B cell (primary cell): Measurements from ENCODE around the gene CCDC187. TPM values are rescaled to one million over a fixed set of nuclear protein-coding genes. Genes with fewer than 3 reads are reported as not detected.
A peak's percentile ranks its signal among the peaks of the same experiment; 100 is the strongest.

Source experiments
- ATAC-seq: fragments of 200-7000 bp; cut with Tn5 transposase; one replicate; pipeline ENCODE4 v1.10.0; 2021; ENCODE audit warnings: low read depth, mild to moderate bottlenecking, moderate number of reproducible peaks, moderate library complexity
- CTCF ChIA-PET: fragments of 350-600 bp; sonication (Branson Sonifier 250); formaldehyde crosslinking; loops from one replicate; lab custom pipeline; 2021; ENCODE audit warnings: antibody characterized with exemption, inconsistent platforms; lab: Charles Lee
- POLR2A ChIA-PET: fragments of 350-600 bp; sonication (Branson Sonifier 250); formaldehyde crosslinking; loops from one replicate; lab custom pipeline; 2021; ENCODE audit warnings: antibody characterized with exemption; lab: Charles Lee
- DNase-seq: peaks from one replicate; pipeline ENCODE4 v3.0.0; 2013
- H2AFZ ChIP-seq: 2 replicates; pipeline ENCODE4 v1.6.1; 2012; ENCODE audit warnings: mild to moderate bottlenecking, low read depth, low read length; ENCODE audit not compliant: insufficient read depth, poor library complexity, severe bottlenecking
- H3K27ac ChIP-seq, 2 donors: 1 replicate in 1 of 2; 2 replicates in 1 of 2; pipeline ENCODE4 v1.5.1; 2012 to 2013; ENCODE audit warnings: low read length in 2 of 2, mild to moderate bottlenecking in 2 of 2, moderate library complexity in 1 of 2
- H3K27me3 ChIP-seq, 4 experiments: fragments of 200-600 bp in 1 of 4; sonication (generic) in 1 of 4; replicated peaks in 1 of 4; 1 replicate in 2 of 4; 2 replicates in 2 of 4; pipeline versions ENCODE4 v1.6.1 to v1.7.0; 2013 to 2016; ENCODE audit warnings: low read length in 3 of 4, mild to moderate bottlenecking in 2 of 4, mixed read lengths in 1 of 4, moderate library complexity in 1 of 4; ENCODE audit not compliant: insufficient read depth in 4 of 4, control insufficient read depth in 3 of 4; ENCODE audit errors: control extremely low read depth in 1 of 4
- H3K36me3 ChIP-seq, 2 experiments: replicated peaks in 1 of 2; 1 replicate in 1 of 2; 2 replicates in 1 of 2; pipeline versions ENCODE4 v1.6.1 to v1.7.1; 2013; ENCODE audit warnings: low read length in 1 of 2; ENCODE audit not compliant: insufficient read depth in 2 of 2, control insufficient read depth in 1 of 2; ENCODE audit errors: control extremely low read depth in 1 of 2, extremely low read depth in 1 of 2
- H3K4me1 ChIP-seq, 2 donors: fragments of 200-600 bp in 1 of 2; sonication (generic) in 1 of 2; 1 replicate in 1 of 2; 2 replicates in 1 of 2; pipeline versions ENCODE4 v1.5.1 to v1.6.1; 2013 to 2017; ENCODE audit warnings: low read length in 2 of 2; ENCODE audit not compliant: control insufficient read depth in 2 of 2, insufficient read depth in 2 of 2
- H3K4me2 ChIP-seq: replicated peaks from 2 replicates; pipeline ENCODE3; 2012; ENCODE audit warnings: mild to moderate bottlenecking, low read depth, low read length; ENCODE audit not compliant: poor library complexity, severe bottlenecking
- H3K4me3 ChIP-seq, 5 experiments: fragments of 200-600 bp in 1 of 5; sonication (generic) in 1 of 5; 1 replicate in 3 of 5; 2 replicates in 2 of 5; pipeline versions ENCODE4 v1.5.1 to v1.7.0; 2011 to 2016; ENCODE audit warnings: low read length in 4 of 5, mild to moderate bottlenecking in 4 of 5, low read depth in 2 of 5, control low read depth in 1 of 5, moderate library complexity in 1 of 5; ENCODE audit not compliant: insufficient read depth in 1 of 5; ENCODE audit errors: control extremely low read depth in 1 of 5, extremely low read depth in 1 of 5
- H3K79me2 ChIP-seq: fragments of 200-600 bp; sonication (generic); one replicate; pipeline ENCODE4 v1.6.0; 2016; ENCODE audit warnings: low read length; ENCODE audit not compliant: control insufficient read depth, insufficient read depth
- H3K9ac ChIP-seq: fragments of 200-600 bp; sonication (generic); 2 replicates; pipeline ENCODE4 v1.6.1; 2017; ENCODE audit warnings: mild to moderate bottlenecking, low read length, moderate library complexity
- H3K9me3 ChIP-seq, 3 donors: one replicate each; pipeline versions ENCODE4 v1.6.1 to v1.7.1; 2013; ENCODE audit warnings: low read length in 2 of 3; ENCODE audit not compliant: control insufficient read depth in 2 of 3, insufficient read depth in 1 of 3; ENCODE audit errors: control extremely low read depth in 1 of 3
- H4K20me1 ChIP-seq: 2 replicates; pipeline ENCODE4 v1.6.0; 2012; ENCODE audit warnings: mild to moderate bottlenecking, low read length; ENCODE audit not compliant: insufficient read depth, control insufficient read depth, poor library complexity, severe bottlenecking
- H3K27ac Mint-ChIP-seq: one replicate; pipeline ENCODE4 v1.8.0; 2021; ENCODE audit warnings: mixed read lengths
- H3K27me3 Mint-ChIP-seq: one replicate; pipeline ENCODE4 v1.8.0; 2021; ENCODE audit warnings: mixed read lengths
- H3K4me1 Mint-ChIP-seq: one replicate; pipeline ENCODE4 v1.8.0; 2021; ENCODE audit warnings: mixed read lengths
- H3K4me3 Mint-ChIP-seq: one replicate; pipeline ENCODE4 v1.8.0; 2021; ENCODE audit warnings: mixed read lengths
- H3K9me3 Mint-ChIP-seq: one replicate; pipeline ENCODE4 v1.8.0; 2022; ENCODE audit warnings: mixed read lengths; ENCODE audit not compliant: insufficient read depth
- EZH2 ChIP-seq: IDR thresholded peaks from 2 replicates; pipeline ENCODE4 v1.6.1; 2012; ENCODE audit warnings: borderline replicate concordance, low read depth, mild to moderate bottlenecking, moderate library complexity, low read length; ENCODE audit not compliant: insufficient read depth, poor library complexity, severe bottlenecking
- WGBS: methylation state at CpG from one replicate; pipeline ENCODE4 v1.1.5; 2013; ENCODE audit warnings: missing lambda C conversion rate; ENCODE audit not compliant: insufficient coverage; 5-methylcytosine and 5-hydroxymethylcytosine counted together
- intact Hi-C: fragments of 100-400 bp; cut with micrococcal nuclease; formaldehyde crosslinking; loops from one replicate; pipeline ENCODE4 v1.10.0; 2022
- polyA plus RNA-seq: library from polyadenylated mRNA; depleted of rRNA; stranded (reverse); fragments of >200 nt; gene quantifications from 2 replicates; pipeline ENCODE4 v1.2.3, GENCODE V29; 2012
- total RNA-seq, 2 donors: library from RNA; stranded (reverse); fragments of 120-200 nt in 1 of 2; gene quantifications; 1 replicate in 1 of 2; 2 replicates in 1 of 2; pipeline versions ENCODE4 v1.2.3 to v1.2.4, GENCODE V29; 2013 to 2022
- TF ChIP-seq, protein P1 (sequence below): fragments of 200-600 bp; IDR thresholded peaks from one replicate; pipeline ENCODE4 v1.8.0; 2022; ENCODE audit warnings: antibody characterized with exemption, mild to moderate bottlenecking

The CCDC187 gene
- total and polyA plus RNA-seq, 2 donors (not counting 1 experiment from before 2014, with no cell fraction given) = 1.5 to 7.6 TPM

DNA sequence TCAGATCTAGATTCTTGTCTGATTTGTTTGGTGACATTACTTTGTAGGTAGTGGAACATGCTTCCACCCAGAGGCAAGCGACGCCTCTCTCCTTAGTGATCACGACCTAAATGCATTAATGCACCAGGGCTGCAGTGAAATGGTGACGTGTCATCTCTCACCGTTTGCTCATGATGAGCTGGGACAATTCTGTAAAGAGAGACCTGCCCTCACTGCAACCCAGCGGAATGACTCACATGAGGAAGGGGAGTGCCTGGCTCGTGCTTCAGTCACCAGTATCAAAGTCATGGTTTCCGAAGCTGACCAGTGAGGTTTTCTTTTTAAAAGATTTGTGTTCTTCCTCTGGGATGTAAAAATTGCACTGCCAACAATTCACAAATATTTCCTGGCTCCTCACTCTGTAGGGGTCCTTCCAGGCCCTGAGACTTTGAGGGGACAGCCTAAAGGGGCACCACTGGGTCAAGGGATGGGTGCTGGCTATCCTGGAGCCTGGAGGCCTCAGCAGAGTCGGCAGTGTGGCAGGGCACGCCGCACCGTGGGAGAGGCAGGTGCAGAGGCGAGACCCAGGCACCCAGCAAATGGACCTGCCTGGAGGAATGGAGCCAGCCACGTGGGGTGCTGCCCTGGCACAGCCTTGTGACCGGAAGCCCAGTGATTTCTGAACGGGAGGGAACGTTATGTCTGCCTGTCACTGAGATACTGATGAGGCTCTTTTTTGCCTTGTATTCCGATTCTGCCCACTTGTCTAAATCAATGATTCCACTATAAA lies 75.6 kb downstream of the CCDC187 start:
- ATAC-seq (no peak), DNase-seq (no peak)
- H3K9me3 Mint-ChIP-seq = no peaks in the 10 kb centered on the region
- Histone ChIP-seq H3K4me2 (no peak overlapping the region), H3K36me3 (peaks cover 0 to 61% of the 10 kb centered on the region in 2 experiments), H3K27ac (peak overlapping the region in 1 of 2 donors; percentile 95), H3K4me3 (no peak overlapping the region), H3K27me3 (no peaks in the 10 kb centered on the region), H3K4me1 (peaks cover 52 to 80% of the 10 kb centered on the region in 2 donors), H4K20me1 (peaks cover 77% of the 10 kb centered on the region), H2AFZ (no peak overlapping the region), H3K79me2 (peaks cover 91% of the 10 kb centered on the region), H3K9me3 (peaks cover 0 to 10% (median 0%) of the 10 kb centered on the region in 3 donors), H3K9ac (no peak overlapping the region)
- peaks cover 86% of the 10 kb centered on the region for H3K4me1 Mint-ChIP-seq
- ChIA-PET CTCF (interaction anchor here (0.6 to 7.7 kb wide), 2 partner anchors 13 to 374 kb away, joined by 3 to 102 read pairs; no protein-coding TSS in a partner anchor), POLR2A (interaction anchor here (6.4 kb wide), 1 partner anchor 11 kb away, joined by 53 read pairs; no protein-coding TSS in a partner anchor)
- WGBS = 90% methylated on average over 12 of the region's 18 CpGs
- intact Hi-C loops = no loop called here
- H3K27me3 Mint-ChIP-seq = no peaks in the 10 kb centered on the region
- TF ChIP-seq, protein P1, sequence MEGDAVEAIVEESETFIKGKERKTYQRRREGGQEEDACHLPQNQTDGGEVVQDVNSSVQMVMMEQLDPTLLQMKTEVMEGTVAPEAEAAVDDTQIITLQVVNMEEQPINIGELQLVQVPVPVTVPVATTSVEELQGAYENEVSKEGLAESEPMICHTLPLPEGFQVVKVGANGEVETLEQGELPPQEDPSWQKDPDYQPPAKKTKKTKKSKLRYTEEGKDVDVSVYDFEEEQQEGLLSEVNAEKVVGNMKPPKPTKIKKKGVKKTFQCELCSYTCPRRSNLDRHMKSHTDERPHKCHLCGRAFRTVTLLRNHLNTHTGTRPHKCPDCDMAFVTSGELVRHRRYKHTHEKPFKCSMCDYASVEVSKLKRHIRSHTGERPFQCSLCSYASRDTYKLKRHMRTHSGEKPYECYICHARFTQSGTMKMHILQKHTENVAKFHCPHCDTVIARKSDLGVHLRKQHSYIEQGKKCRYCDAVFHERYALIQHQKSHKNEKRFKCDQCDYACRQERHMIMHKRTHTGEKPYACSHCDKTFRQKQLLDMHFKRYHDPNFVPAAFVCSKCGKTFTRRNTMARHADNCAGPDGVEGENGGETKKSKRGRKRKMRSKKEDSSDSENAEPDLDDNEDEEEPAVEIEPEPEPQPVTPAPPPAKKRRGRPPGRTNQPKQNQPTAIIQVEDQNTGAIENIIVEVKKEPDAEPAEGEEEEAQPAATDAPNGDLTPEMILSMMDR = no peak
- no peak for TF ChIP-seq EZH2
- peak overlapping the region; percentile 98 for H3K27ac Mint-ChIP-seq
- H3K4me3 Mint-ChIP-seq = peak overlapping the region; percentile 69
